GM18505 (cell line): Measurements from ENCODE around the gene MTUS2.

Experiments
- ATAC-seq: cut with Tn5 transposase; IDR thresholded peaks from one replicate; pipeline ENCODE4 v1.9.1; 2021; ENCODE audit not compliant: unreplicated experiment
- POLR2A ChIP-seq: IDR thresholded peaks from 4 replicates; pipeline ENCODE4 v1.6.1; 2011; ENCODE audit warnings: borderline replicate concordance; ENCODE audit not compliant: insufficient read depth, insufficient read length; ENCODE audit errors: extremely low read depth

Gene MTUS2

GRCh38 chr13:29540334-29540733 lies 720.2 kb downstream of the MTUS2 start:
- no peak for ATAC-seq
- TF ChIP-seq POLR2A: no peak

- ATAC-seq: no peak
- TF ChIP-seq POLR2A: no peak
These were observed 720.7 kb downstream of the MTUS2 start for GRCh38 chr13:29540799-29541198.

- ATAC-seq: no peak
These were observed 721.3 kb downstream of the MTUS2 start for GRCh38 chr13:29541400-29541799.

GRCh38 chr13:29542381-29542780 lies 722.2 kb downstream of the MTUS2 start:
- TF ChIP-seq POLR2A: no peak
- no peak for ATAC-seq

More at GRCh38 chr13:29541400-29541799, 721.3 kb downstream of the MTUS2 start:
- TF ChIP-seq POLR2A: no peak

- peak; percentile 98 for ATAC-seq
- no peak for TF ChIP-seq POLR2A
These were observed 723.4 kb downstream of the MTUS2 start for GRCh38 chr13:29543230-29544215.

GRCh38 chr13:29545988-29546387 lies 725.8 kb downstream of the MTUS2 start:
- no peak for TF ChIP-seq POLR2A
- no peak for ATAC-seq

GRCh38 chr13:29546662-29547061 lies 726.5 kb downstream of the MTUS2 start:
- no peak for TF ChIP-seq POLR2A
- no peak for ATAC-seq

GRCh38 chr13:29547153-29547552 lies 727.0 kb downstream of the MTUS2 start:
- no peak for TF ChIP-seq POLR2A
- ATAC-seq: no peak

GRCh38 chr13:29548722-29549121 lies 728.6 kb downstream of the MTUS2 start:
- ATAC-seq: no peak
- TF ChIP-seq POLR2A: no peak

- TF ChIP-seq POLR2A: no peak
- no peak for ATAC-seq
These were observed 730.4 kb downstream of the MTUS2 start for GRCh38 chr13:29550430-29550988.

GRCh38 chr13:29551214-29551613 lies 731.1 kb downstream of the MTUS2 start:
- no peak for ATAC-seq
- TF ChIP-seq POLR2A: no peak
